Thymus (tissue), 11 donors: ENCODE measurements around the gene CPPED1. TPM values are rescaled to one million over a fixed set of nuclear protein-coding genes. Genes with fewer than 3 reads are reported as not detected.

Source experiments
- DNase-seq, 9 donors: peaks; one replicate each; pipeline ENCODE4 v3.0.0-alpha.2; 2013; ENCODE audit warnings: low spot score in 9 of 9, low read depth in 6 of 9, missing footprints in 1 of 9
- H3K27ac ChIP-seq, 2 donors: one replicate each; pipeline ENCODE4 v1.5.1; 2013; ENCODE audit warnings: control low read depth in 1 of 2, low read depth in 1 of 2, low read length in 1 of 2, mild to moderate bottlenecking in 1 of 2, moderate library complexity in 1 of 2
- H3K27me3 ChIP-seq, 2 donors: one replicate each; pipeline ENCODE4 v1.5.1; 2013; ENCODE audit warnings: low read length in 1 of 2; ENCODE audit not compliant: control insufficient read depth in 2 of 2, insufficient read depth in 1 of 2
- H3K36me3 ChIP-seq, 2 donors: one replicate each; pipeline ENCODE4 v1.5.1; 2013; ENCODE audit warnings: low read length in 1 of 2, mild to moderate bottlenecking in 1 of 2, moderate library complexity in 1 of 2; ENCODE audit not compliant: control insufficient read depth in 2 of 2, insufficient read depth in 2 of 2
- H3K4me1 ChIP-seq, 2 donors: one replicate each; pipeline ENCODE4 v1.5.1; 2013; ENCODE audit warnings: low read length in 2 of 2; ENCODE audit not compliant: control insufficient read depth in 2 of 2, insufficient read depth in 2 of 2
- H3K4me3 ChIP-seq, 2 donors: one replicate each; pipeline ENCODE4 v1.5.1; 2013; ENCODE audit warnings: low read length in 2 of 2, control low read depth in 1 of 2, mild to moderate bottlenecking in 1 of 2
- H3K9me3 ChIP-seq, 2 donors: one replicate each; pipeline ENCODE4 v1.5.1; 2013; ENCODE audit warnings: low read length in 1 of 2, mild to moderate bottlenecking in 1 of 2; ENCODE audit not compliant: control insufficient read depth in 2 of 2, insufficient read depth in 1 of 2
- WGBS: extraction: QIAGEN DNeasy Blood & Tissue Kit; methylation state at CpG from one replicate; pipeline ENCODE4 v1.1.7; 2013; 5-methylcytosine and 5-hydroxymethylcytosine counted together
- polyA plus RNA-seq: library from polyadenylated mRNA; stranded (reverse); fragments of 200-250 nt; gene quantifications from one replicate; pipeline ENCODE4 v1.2.3, GENCODE V29; 2013
- total RNA-seq: library from RNA; stranded (reverse); fragments of 120-200 nt; gene quantifications from one replicate; pipeline ENCODE4 v1.2.4, GENCODE V29; 2013
- donor health status: healthy.

CPPED1 gene
- total and polyA plus RNA-seq, 2 donors = 4.0 to 10.1 TPM

- Histone ChIP-seq H3K36me3 (no peaks in the 10 kb centered on the region), H3K27ac (no peak overlapping the region), H3K27me3 (no peaks in the 10 kb centered on the region), H3K9me3 (no peaks in the 10 kb centered on the region), H3K4me1 (peaks cover 5% of the 10 kb centered on the region in 2 donors), H3K4me3 (no peak overlapping the region)
- no peak for DNase-seq
Measured at GRCh38 chr16:12784076-12784475, 19.6 kb downstream of the CPPED1 start.

- Histone ChIP-seq H3K36me3 (no peaks in the 10 kb centered on the region), H3K4me3 (no peak overlapping the region)
- WGBS = 96% methylated on average over 8 of the region's 8 CpGs
Measured at GRCh38 chr16:12781777-12782176, 21.9 kb downstream of the CPPED1 start.

DNA sequence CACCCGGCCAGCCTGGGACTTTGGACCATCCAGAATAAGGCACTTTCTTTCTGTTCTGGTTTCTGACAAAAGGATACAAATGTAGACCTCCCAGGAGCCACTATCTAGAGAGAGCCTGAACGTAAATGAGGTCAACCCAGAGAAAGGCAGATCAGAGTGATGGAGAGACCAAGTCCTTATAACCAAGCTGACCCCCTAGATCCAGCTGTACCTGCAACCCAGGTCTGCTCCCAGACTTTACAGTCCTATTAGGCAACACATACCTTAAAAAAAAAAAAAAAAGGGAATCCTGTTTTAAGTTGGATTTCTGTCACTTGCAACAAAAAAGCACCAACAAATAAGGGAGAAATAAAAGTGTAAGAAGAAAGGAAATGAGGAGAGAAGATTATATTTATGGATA is 23.2 kb downstream of the CPPED1 start:
- no peaks in the 10 kb centered on the region for H3K4me1 ChIP-seq
- 97% methylated on average over 2 of the region's 2 CpGs for WGBS
- DNase-seq = no peak
- no peaks in the 10 kb centered on the region for H3K36me3 ChIP-seq
- no peaks in the 10 kb centered on the region for H3K27me3 ChIP-seq
- no peak overlapping the region for H3K4me3 ChIP-seq
- peaks cover 0 to 1% of the 10 kb centered on the region in 2 donors for H3K9me3 ChIP-seq
- no peak overlapping the region for H3K27ac ChIP-seq

More at GRCh38 chr16:12781777-12782176, 21.9 kb downstream of the CPPED1 start:
- Histone ChIP-seq H3K4me1 (no peaks in the 10 kb centered on the region), H3K27me3 (no peaks in the 10 kb centered on the region), H3K9me3 (no peaks in the 10 kb centered on the region), H3K27ac (no peak overlapping the region)
- DNase-seq = no peak

DNA sequence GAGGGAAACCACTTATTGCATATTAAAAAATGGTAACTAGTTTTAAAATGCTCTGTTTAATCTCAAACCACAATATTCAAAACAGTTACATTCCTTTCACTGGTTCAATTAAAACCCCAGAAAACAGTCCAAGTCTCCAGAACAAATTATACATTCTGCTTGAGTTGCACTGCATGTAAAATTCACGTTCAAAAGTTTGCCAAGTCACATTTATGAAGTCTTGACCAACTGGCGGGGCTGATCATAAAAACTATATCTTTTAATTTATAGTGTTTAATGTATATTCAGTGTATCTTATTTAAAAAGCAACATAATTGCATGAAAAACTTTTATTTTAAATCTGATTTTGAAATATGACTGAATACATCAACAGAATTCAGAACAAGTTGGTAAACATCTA is 25.0 kb downstream of the CPPED1 start:
- Histone ChIP-seq H3K27ac (no peak overlapping the region), H3K4me3 (no peak overlapping the region), H3K9me3 (peaks cover 0 to 1% of the 10 kb centered on the region in 2 donors), H3K4me1 (no peaks in the 10 kb centered on the region), H3K27me3 (no peaks in the 10 kb centered on the region), H3K36me3 (no peaks in the 10 kb centered on the region)
- DNase-seq = no peak
- 97% methylated on average over 2 of the region's 2 CpGs for WGBS

GRCh38 chr16:12775656-12776236 is 27.9 kb downstream of the CPPED1 start:
- DNase-seq = no peak
- WGBS = 97% methylated on average over 4 of the region's 4 CpGs
- H3K4me1 ChIP-seq = no peaks in the 10 kb centered on the region
- no peak overlapping the region for H3K4me3 ChIP-seq
- H3K27ac ChIP-seq = no peak overlapping the region
- no peaks in the 10 kb centered on the region for H3K27me3 ChIP-seq
- no peaks in the 10 kb centered on the region for H3K36me3 ChIP-seq
- H3K9me3 ChIP-seq = peaks cover 0 to 1% of the 10 kb centered on the region in 2 donors

- Histone ChIP-seq H3K36me3 (no peaks in the 10 kb centered on the region), H3K9me3 (peaks cover 0 to 1% of the 10 kb centered on the region in 2 donors), H3K27ac (no peak overlapping the region), H3K4me1 (no peaks in the 10 kb centered on the region), H3K4me3 (no peak overlapping the region), H3K27me3 (no peaks in the 10 kb centered on the region)
- WGBS = 97% methylated on average over 8 of the region's 8 CpGs
- DNase-seq = no peak
Measured at GRCh38 chr16:12773221-12773620, 30.5 kb downstream of the CPPED1 start.

DNA sequence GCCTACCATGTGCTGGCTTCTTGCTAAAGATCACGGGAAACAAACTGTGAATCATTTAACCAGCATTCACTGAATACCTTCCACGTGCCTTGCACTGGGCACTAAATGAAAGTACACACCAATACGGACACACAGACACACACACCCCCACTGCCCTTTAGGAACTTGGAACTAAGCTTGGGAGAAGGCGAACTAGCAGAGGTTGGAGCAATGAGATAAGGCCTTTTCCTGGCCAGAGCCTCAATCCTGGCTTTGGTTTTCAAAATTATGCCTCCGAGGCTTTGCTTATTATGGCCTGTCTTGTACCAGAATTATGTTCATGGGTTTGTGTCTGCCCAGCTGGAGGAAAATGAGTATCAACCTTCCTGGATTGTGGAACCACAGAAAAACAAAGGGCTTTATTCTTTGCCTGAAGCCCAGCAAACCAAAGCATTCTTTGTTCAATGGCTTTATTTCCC is 32.3 kb downstream of the CPPED1 start:
- WGBS = 96% methylated on average over 5 of the region's 5 CpGs
- H3K4me1 ChIP-seq = no peaks in the 10 kb centered on the region
- no peak overlapping the region for H3K4me3 ChIP-seq
- no peak for DNase-seq
- no peaks in the 10 kb centered on the region for H3K36me3 ChIP-seq
- H3K27me3 ChIP-seq = no peaks in the 10 kb centered on the region
- H3K9me3 ChIP-seq = peaks cover 0 to 1% of the 10 kb centered on the region in 2 donors
- no peak overlapping the region for H3K27ac ChIP-seq

DNA sequence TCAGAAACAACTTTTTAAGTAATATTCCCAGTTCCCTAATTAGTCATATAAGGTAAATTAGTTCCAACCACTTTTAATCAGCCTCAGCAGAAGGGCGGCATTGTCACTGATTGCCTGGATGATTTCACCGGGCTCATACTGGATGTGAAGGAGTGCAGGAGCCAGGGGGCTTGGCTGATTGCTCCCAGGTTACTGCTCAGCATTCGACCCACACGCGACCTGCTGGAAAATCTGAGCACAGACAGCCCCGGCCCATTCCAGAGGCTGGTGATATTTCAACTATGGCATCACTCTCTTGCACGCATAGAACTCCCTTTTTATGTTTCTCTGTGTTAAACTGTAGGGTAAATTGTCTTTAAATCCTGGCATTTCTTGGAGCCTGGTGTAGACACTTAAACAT is 34.2 kb downstream of the CPPED1 start:
- no peak for DNase-seq
- Histone ChIP-seq H3K27me3 (no peaks in the 10 kb centered on the region), H3K4me3 (no peak overlapping the region), H3K27ac (no peak overlapping the region), H3K9me3 (no peaks in the 10 kb centered on the region), H3K4me1 (no peaks in the 10 kb centered on the region), H3K36me3 (no peaks in the 10 kb centered on the region)
- WGBS = 97% methylated on average over 7 of the region's 7 CpGs

DNA sequence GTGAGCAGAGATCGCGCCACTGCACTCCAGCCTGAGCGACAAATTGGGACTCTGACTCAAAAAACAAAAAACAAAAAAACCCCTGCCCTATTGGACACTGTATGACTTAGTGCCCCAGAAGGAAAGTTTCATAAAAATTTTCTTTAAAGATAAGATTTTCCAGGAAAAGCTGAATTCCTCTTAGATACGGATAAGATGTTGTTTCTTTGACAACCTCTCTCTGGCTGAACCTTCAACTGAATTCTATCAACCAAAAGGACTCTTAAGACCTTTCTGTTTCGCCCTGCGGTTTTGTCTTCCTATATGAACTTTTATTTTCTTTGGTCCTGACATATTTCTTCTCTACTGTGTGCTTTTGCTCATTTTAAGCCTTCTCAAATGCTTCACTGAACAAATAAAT is 35.8 kb downstream of the CPPED1 start:
- no peak overlapping the region for H3K27ac ChIP-seq
- no peaks in the 10 kb centered on the region for H3K27me3 ChIP-seq
- H3K4me1 ChIP-seq = no peaks in the 10 kb centered on the region
- no peak overlapping the region for H3K4me3 ChIP-seq
- no peaks in the 10 kb centered on the region for H3K36me3 ChIP-seq
- H3K9me3 ChIP-seq = no peaks in the 10 kb centered on the region
- WGBS = 89% methylated on average over 6 of the region's 6 CpGs
- no peak for DNase-seq
